ENCODE results near the gene PACSIN3.

GRCh38 chr11:47215366-47215910, 29.2 kb upstream of the PACSIN3 start:
- TF ChIP-seq CTCF (IDR thresholded peaks at IDR 0.05; ENCODE audit: low read length) (no peak), EZH2 (optimal IDR thresholded peaks at IDR 0.05; ENCODE audit: low read depth, low read length) (no peak)

Data from MM.1S (cell line).